ENCODE data around the gene B3GLCT. TPM values are rescaled to one million over a fixed set of nuclear protein-coding genes. Genes with fewer than 3 reads are reported as not detected.

The B3GLCT gene
- polyA plus RNA-seq, 1 donor from 2014 or later: 8.2 TPM

- H4K20me1 ChIP-seq (ENCODE audit: insufficient read depth): no peaks in the 10 kb centered on the region
- H3K9me2 ChIP-seq (ENCODE audit: insufficient read depth, low read length): no peaks in the 10 kb centered on the region
- no peaks in the 10 kb centered on the region for H3K36me3 ChIP-seq (ENCODE audit: insufficient read depth, low read length)
- H2AFZ ChIP-seq (ENCODE audit: low read depth, low read length): no peak overlapping the region
- H3K27me3 ChIP-seq (ENCODE audit: insufficient read depth, low read depth, low read length): no peaks in the 10 kb centered on the region
- no peaks in the 10 kb centered on the region for H3F3A ChIP-seq (ENCODE audit: insufficient read depth, low read length, poor library complexity, severe bottlenecking)
- H3K4me2 ChIP-seq (ENCODE audit: low read length): no peak overlapping the region
- no peaks in the 10 kb centered on the region for H3K79me2 ChIP-seq (replicated peaks; ENCODE audit: insufficient read depth, low read length)
- H3K9ac ChIP-seq (ENCODE audit: low read length): no peak overlapping the region
- no peaks in the 10 kb centered on the region for H3K9me3 ChIP-seq (ENCODE audit: low read length)
- H3K4me3 ChIP-seq (ENCODE audit: low read length): no peak overlapping the region
- TF ChIP-seq TAF1 (IDR thresholded peaks at IDR 0.05; ENCODE audit: low read depth) (no peak), POLR2AphosphoS5 (IDR thresholded peaks at IDR 0.05) (no peak), RAD21 (conservative IDR thresholded peaks at IDR 0.05) (no peak), EZH2 (IDR thresholded peaks at IDR 0.05; ENCODE audit: borderline replicate concordance, insufficient read depth, low read length, poor library complexity, severe bottlenecking) (no peak), SMC3 (conservative IDR thresholded peaks at IDR 0.05; ENCODE audit: poor library complexity) (no peak), MXI1 (conservative IDR thresholded peaks at IDR 0.05; ENCODE audit: poor library complexity, severe bottlenecking) (no peak), CTCF (IDR thresholded peaks at IDR 0.05; ENCODE audit: poor library complexity, severe bottlenecking) (no peak), EP300 (conservative IDR thresholded peaks at IDR 0.05; ENCODE audit: poor library complexity, severe bottlenecking) (no peak)
- TF ChIP-seq, protein P1, sequence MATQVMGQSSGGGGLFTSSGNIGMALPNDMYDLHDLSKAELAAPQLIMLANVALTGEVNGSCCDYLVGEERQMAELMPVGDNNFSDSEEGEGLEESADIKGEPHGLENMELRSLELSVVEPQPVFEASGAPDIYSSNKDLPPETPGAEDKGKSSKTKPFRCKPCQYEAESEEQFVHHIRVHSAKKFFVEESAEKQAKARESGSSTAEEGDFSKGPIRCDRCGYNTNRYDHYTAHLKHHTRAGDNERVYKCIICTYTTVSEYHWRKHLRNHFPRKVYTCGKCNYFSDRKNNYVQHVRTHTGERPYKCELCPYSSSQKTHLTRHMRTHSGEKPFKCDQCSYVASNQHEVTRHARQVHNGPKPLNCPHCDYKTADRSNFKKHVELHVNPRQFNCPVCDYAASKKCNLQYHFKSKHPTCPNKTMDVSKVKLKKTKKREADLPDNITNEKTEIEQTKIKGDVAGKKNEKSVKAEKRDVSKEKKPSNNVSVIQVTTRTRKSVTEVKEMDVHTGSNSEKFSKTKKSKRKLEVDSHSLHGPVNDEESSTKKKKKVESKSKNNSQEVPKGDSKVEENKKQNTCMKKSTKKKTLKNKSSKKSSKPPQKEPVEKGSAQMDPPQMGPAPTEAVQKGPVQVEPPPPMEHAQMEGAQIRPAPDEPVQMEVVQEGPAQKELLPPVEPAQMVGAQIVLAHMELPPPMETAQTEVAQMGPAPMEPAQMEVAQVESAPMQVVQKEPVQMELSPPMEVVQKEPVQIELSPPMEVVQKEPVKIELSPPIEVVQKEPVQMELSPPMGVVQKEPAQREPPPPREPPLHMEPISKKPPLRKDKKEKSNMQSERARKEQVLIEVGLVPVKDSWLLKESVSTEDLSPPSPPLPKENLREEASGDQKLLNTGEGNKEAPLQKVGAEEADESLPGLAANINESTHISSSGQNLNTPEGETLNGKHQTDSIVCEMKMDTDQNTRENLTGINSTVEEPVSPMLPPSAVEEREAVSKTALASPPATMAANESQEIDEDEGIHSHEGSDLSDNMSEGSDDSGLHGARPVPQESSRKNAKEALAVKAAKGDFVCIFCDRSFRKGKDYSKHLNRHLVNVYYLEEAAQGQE (IDR thresholded peaks at IDR 0.05; ENCODE audit: borderline replicate concordance): no peak
- no peak overlapping the region for H3K27ac ChIP-seq (ENCODE audit: low read length)
Measured at GRCh38 chr13:31301119-31301518, 101.3 kb downstream of the B3GLCT start.

GRCh38 chr13:31310356-31310755 is 110.6 kb downstream of the B3GLCT start:
- no peak overlapping the region for H3K27ac ChIP-seq (ENCODE audit: low read length)
- no peak overlapping the region for H3K9ac ChIP-seq (ENCODE audit: low read length)
- H3K4me2 ChIP-seq (ENCODE audit: low read length): no peak overlapping the region
- TF ChIP-seq CTCF (IDR thresholded peaks at IDR 0.05; ENCODE audit: poor library complexity, severe bottlenecking) (no peak), TAF1 (IDR thresholded peaks at IDR 0.05; ENCODE audit: low read depth) (no peak), EP300 (conservative IDR thresholded peaks at IDR 0.05; ENCODE audit: poor library complexity, severe bottlenecking) (no peak), POLR2AphosphoS5 (IDR thresholded peaks at IDR 0.05) (no peak), MXI1 (conservative IDR thresholded peaks at IDR 0.05; ENCODE audit: poor library complexity, severe bottlenecking) (no peak), EZH2 (IDR thresholded peaks at IDR 0.05; ENCODE audit: borderline replicate concordance, insufficient read depth, low read length, poor library complexity, severe bottlenecking) (no peak), RAD21 (conservative IDR thresholded peaks at IDR 0.05) (no peak)
- TF ChIP-seq, protein P1 (IDR thresholded peaks at IDR 0.05; ENCODE audit: borderline replicate concordance): no peak
- no peak overlapping the region for H2AFZ ChIP-seq (ENCODE audit: low read depth, low read length)
- H3F3A ChIP-seq (ENCODE audit: insufficient read depth, low read length, poor library complexity, severe bottlenecking): no peaks in the 10 kb centered on the region
- H3K36me3 ChIP-seq (ENCODE audit: insufficient read depth, low read length): no peaks in the 10 kb centered on the region
- no peaks in the 10 kb centered on the region for H3K9me2 ChIP-seq (ENCODE audit: insufficient read depth, low read length)
- no peaks in the 10 kb centered on the region for H4K20me1 ChIP-seq (ENCODE audit: insufficient read depth)
- no peaks in the 10 kb centered on the region for H3K27me3 ChIP-seq (ENCODE audit: insufficient read depth, low read depth, low read length)
- no peaks in the 10 kb centered on the region for H3K79me2 ChIP-seq (replicated peaks; ENCODE audit: insufficient read depth, low read length)
- H3K9me3 ChIP-seq (ENCODE audit: low read length): peaks cover 8% of the 10 kb centered on the region
- H3K4me3 ChIP-seq (ENCODE audit: low read length): no peak overlapping the region
